ENCODE results near the gene KRTAP5-3. TPM values are rescaled to one million over a fixed set of nuclear protein-coding genes. Genes with fewer than 3 reads are reported as not detected.

The KRTAP5-3 gene
- total and polyA plus RNA-seq, 2 of the 13 experiments (the other 11 are each of a cell fraction or from before 2014, with no cell fraction given) = not detected

GRCh38 chr11:1631066-1631568 lies 22.9 kb upstream of the KRTAP5-3 start (continued):
- TF ChIP-seq, protein P1, sequence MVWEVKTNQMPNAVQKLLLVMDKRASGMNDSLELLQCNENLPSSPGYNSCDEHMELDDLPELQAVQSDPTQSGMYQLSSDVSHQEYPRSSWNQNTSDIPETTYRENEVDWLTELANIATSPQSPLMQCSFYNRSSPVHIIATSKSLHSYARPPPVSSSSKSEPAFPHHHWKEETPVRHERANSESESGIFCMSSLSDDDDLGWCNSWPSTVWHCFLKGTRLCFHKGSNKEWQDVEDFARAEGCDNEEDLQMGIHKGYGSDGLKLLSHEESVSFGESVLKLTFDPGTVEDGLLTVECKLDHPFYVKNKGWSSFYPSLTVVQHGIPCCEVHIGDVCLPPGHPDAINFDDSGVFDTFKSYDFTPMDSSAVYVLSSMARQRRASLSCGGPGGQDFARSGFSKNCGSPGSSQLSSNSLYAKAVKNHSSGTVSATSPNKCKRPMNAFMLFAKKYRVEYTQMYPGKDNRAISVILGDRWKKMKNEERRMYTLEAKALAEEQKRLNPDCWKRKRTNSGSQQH (CRISPR knock-in tag; IDR thresholded peaks at IDR 0.05; ENCODE audit: low read depth) = no peak
- no peak for TF ChIP-seq FOXK2 (IDR thresholded peaks at IDR 0.05)
- TF ChIP-seq TCF7 (IDR thresholded peaks at IDR 0.05; ENCODE audit: low read depth) = no peak
- TF ChIP-seq, protein P2, sequence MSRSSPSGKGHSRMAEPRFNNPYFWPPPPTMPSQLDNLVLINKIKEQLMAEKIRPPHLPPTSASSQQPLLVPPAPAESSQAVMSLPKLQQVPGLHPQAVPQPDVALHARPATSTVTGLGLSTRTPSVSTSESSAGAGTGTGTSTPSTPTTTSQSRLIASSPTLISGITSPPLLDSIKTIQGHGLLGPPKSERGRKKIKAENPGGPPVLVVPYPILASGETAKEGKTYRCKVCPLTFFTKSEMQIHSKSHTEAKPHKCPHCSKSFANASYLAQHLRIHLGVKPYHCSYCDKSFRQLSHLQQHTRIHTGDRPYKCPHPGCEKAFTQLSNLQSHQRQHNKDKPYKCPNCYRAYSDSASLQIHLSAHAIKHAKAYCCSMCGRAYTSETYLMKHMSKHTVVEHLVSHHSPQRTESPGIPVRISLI (CRISPR knock-in tag; IDR thresholded peaks at IDR 0.05; ENCODE audit: borderline replicate concordance) = no peak
- TF ChIP-seq, protein P3, sequence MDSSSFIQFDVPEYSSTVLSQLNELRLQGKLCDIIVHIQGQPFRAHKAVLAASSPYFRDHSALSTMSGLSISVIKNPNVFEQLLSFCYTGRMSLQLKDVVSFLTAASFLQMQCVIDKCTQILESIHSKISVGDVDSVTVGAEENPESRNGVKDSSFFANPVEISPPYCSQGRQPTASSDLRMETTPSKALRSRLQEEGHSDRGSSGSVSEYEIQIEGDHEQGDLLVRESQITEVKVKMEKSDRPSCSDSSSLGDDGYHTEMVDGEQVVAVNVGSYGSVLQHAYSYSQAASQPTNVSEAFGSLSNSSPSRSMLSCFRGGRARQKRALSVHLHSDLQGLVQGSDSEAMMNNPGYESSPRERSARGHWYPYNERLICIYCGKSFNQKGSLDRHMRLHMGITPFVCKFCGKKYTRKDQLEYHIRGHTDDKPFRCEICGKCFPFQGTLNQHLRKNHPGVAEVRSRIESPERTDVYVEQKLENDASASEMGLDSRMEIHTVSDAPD (CRISPR knock-in tag; IDR thresholded peaks at IDR 0.05) = no peak
- TF ChIP-seq USF2 (IDR thresholded peaks at IDR 0.05; ENCODE audit: low read depth, low read length) = no peak
- no peak for TF ChIP-seq USF2 (CRISPR knock-in tag; IDR thresholded peaks at IDR 0.05; ENCODE audit: borderline replicate concordance)
